Left lung (tissue), 10 donors: ENCODE measurements around the gene PRSS56. TPM values are rescaled to one million over a fixed set of nuclear protein-coding genes. Genes with fewer than 3 reads are reported as not detected.

ENCODE experiments used
- ATAC-seq: fragments of 200-7000 bp; cut with Tn5 transposase; one replicate; pipeline ENCODE4 v1.9.1; 2020; ENCODE audit warnings: moderate library complexity
- DNase-seq, 4 donors: peaks; one replicate each; pipeline ENCODE4 v3.0.0-alpha.2; 2013 to 2020
- H3K27ac ChIP-seq, 2 donors: fragments of 200-600 bp; sonication (generic) in 1 of 2; one replicate each; pipeline versions ENCODE4 v1.5.0 to v1.8.0; 2020 to 2021
- H3K27me3 ChIP-seq, 2 donors: fragments of 200-600 bp; sonication (generic) in 1 of 2; one replicate each; pipeline versions ENCODE4 v1.5.0 to v1.8.0; 2020 to 2021
- H3K36me3 ChIP-seq, 2 donors: fragments of 200-600 bp; sonication (generic) in 1 of 2; one replicate each; pipeline versions ENCODE4 v1.5.0 to v1.8.0; 2020 to 2021
- H3K4me1 ChIP-seq, 2 donors: fragments of 200-600 bp; one replicate each; pipeline ENCODE4 v1.8.0; 2021
- H3K4me3 ChIP-seq, 2 donors: fragments of 200-600 bp; sonication (generic) in 1 of 2; one replicate each; pipeline versions ENCODE4 v1.5.0 to v1.8.0; 2020 to 2021; ENCODE audit warnings: mild to moderate bottlenecking in 1 of 2
- H3K9me3 ChIP-seq, 2 donors: fragments of 200-600 bp; sonication (generic) in 1 of 2; one replicate each; pipeline versions ENCODE4 v1.5.0 to v1.8.0; 2020 to 2021
- intact Hi-C, 2 donors: fragments of 100-400 bp; cut with DNase I; formaldehyde crosslinking; loops; one replicate each; pipeline versions ENCODE4 v1.11.2 to v1.14.2; 2022
- polyA plus RNA-seq, 6 donors: library from polyadenylated mRNA; unstranded; fragments of 120-200 nt; gene quantifications; one replicate each; pipeline ENCODE4 v1.2.1, GENCODE V29; 2013; ENCODE audit not compliant: insufficient read length in 6 of 6
- total RNA-seq, 2 donors: library from RNA; stranded (reverse); fragmentation: NEBNext Ultra II Directional; extraction: Animal tissue kit (Norgen Biotek cat#: 25700); gene quantifications; one replicate each; pipeline ENCODE4 v1.2.1, GENCODE V29; 2021
- TF ChIP-seq, protein P1 (sequence below), 2 donors: fragments of 200-600 bp; sonication (generic) in 1 of 2; IDR thresholded peaks; one replicate each; pipeline versions ENCODE4 v1.5.0 to v1.8.0; 2021; ENCODE audit warnings: antibody characterized with exemption in 2 of 2
- donor health status: DM: no; HTN: yes; CAD: no.
- donor health status: DM: no; HTN: no; CAD: no.

The PRSS56 gene
- total and polyA plus RNA-seq, 8 donors = not detected

DNA sequence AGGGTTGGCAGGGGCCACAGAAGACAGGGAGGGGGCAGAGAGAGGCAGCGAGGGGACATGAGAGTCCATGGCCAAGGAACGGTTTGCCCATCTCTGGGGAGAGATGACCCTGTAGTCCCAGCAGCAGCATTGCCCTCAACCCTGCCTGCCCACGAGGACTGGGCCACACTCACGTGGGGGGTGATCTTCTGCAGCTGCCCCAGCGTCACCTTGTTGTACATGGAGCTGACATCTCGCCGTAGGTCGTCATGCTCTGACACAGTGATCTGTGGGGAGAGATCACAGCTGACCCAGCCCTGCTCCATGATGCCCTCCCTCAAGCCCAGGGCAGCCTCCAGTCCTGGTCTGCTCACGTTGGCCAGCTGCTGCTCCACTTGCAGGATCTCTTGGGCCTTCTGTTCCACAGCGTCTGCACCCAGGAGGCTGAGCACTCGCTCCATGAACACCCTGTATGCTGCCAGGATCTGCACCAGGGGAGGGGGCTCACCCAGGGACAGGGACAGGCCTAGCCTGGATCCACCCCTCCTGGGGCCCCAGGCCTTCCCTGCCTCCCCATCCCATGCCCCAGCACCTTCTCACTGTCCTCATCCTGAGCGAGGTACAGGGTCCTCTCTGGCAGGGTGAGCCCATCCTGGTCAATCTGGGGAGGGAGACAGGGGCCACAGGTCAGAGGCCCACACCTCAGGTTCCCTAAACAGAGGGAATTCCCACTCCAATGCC, 35.4 kb upstream of the PRSS56 start:
- ATAC-seq = no peak
- peaks cover 48 to 96% of the 10 kb centered on the region in 2 donors for H3K27me3 ChIP-seq
- TF ChIP-seq, protein P1, sequence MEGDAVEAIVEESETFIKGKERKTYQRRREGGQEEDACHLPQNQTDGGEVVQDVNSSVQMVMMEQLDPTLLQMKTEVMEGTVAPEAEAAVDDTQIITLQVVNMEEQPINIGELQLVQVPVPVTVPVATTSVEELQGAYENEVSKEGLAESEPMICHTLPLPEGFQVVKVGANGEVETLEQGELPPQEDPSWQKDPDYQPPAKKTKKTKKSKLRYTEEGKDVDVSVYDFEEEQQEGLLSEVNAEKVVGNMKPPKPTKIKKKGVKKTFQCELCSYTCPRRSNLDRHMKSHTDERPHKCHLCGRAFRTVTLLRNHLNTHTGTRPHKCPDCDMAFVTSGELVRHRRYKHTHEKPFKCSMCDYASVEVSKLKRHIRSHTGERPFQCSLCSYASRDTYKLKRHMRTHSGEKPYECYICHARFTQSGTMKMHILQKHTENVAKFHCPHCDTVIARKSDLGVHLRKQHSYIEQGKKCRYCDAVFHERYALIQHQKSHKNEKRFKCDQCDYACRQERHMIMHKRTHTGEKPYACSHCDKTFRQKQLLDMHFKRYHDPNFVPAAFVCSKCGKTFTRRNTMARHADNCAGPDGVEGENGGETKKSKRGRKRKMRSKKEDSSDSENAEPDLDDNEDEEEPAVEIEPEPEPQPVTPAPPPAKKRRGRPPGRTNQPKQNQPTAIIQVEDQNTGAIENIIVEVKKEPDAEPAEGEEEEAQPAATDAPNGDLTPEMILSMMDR (IDR thresholded peaks at IDR 0.05) = no peak
- intact Hi-C loops = no loop called here
- H3K4me1 ChIP-seq = peaks cover 0 to 22% of the 10 kb centered on the region in 2 donors
- H3K4me3 ChIP-seq = no peak overlapping the region
- no peaks in the 10 kb centered on the region for H3K9me3 ChIP-seq
- DNase-seq = no peak
- H3K36me3 ChIP-seq = no peaks in the 10 kb centered on the region
- H3K27ac ChIP-seq = no peak overlapping the region

DNA sequence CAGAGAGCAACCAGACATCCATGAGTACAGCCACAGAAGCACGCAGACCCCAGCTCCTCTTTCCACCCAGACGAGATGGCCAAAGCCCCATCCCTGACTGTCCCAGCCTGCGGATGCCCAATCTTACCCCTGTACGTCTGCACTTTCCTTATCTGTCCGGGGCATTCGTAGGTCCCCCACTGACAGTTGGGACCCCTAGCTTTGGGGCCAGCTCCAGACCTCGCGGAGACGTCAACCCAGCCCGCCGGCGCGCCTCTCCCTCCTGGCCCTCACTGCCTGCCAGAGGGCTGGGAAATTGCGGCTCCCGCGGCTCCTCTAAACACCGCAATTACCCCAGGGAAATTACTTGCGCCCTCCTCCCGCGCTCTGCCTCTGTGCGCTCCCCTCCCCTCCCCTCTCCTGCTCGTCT, 34.8 kb upstream of the PRSS56 start:
- no peak for ATAC-seq
- intact Hi-C loops = no loop called here
- peaks cover 48 to 100% of the 10 kb centered on the region in 2 donors for H3K27me3 ChIP-seq
- peaks cover 0 to 22% of the 10 kb centered on the region in 2 donors for H3K4me1 ChIP-seq
- H3K27ac ChIP-seq = no peak overlapping the region
- TF ChIP-seq, protein P1 (IDR thresholded peaks at IDR 0.05) = no peak
- no peak overlapping the region for H3K4me3 ChIP-seq
- H3K36me3 ChIP-seq = no peaks in the 10 kb centered on the region
- peak in 1 of 4 donors; percentile 45 for DNase-seq
- no peaks in the 10 kb centered on the region for H3K9me3 ChIP-seq

DNA sequence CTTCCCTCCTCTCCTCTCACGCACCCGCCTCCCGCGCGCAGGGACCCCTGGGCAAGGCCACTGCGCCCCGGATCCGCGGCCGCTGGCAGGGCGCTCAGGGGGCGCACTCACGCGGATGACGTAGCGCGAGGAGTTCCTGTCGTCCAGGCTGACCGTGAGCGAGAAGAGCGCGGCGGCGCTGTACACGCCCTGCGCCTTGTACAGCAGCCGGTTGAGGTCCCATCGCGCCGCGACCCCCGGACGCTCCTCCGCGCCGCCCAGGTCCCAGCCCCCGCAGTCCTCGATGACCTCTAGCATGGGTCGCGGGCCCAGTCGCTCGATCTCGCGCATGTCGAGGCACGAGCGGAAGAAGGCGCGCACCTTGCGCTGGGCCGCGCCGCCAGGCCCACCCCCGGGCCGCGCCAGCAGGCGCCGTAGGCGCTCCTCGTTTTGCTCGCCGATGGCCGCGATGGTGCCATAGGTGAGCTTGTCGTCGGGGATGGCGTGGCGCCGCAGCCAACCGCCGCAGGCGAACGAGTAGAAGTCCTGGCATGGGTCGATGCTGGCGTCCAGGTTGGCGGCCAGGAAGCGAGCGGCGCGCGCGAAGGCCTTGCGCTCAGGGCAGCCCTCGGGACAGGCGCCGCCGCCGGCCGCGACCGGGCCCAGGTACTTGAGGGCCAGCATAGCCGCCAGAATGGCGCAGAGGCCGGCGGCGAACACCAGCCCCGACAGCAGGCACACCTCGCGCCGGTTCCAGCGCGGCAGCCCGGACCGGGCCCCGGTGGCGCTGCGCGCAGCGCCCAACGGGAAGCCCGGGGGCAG, 34.2 kb upstream of the PRSS56 start:
- ATAC-seq = no peak
- Histone ChIP-seq H3K4me3 (no peak overlapping the region), H3K4me1 (peaks cover 0 to 22% of the 10 kb centered on the region in 2 donors), H3K27ac (no peak overlapping the region), H3K27me3 (peaks cover 48 to 100% of the 10 kb centered on the region in 2 donors), H3K9me3 (no peaks in the 10 kb centered on the region), H3K36me3 (no peaks in the 10 kb centered on the region)
- TF ChIP-seq, protein P1 (IDR thresholded peaks at IDR 0.05) = no peak
- peak in 1 of 4 donors; percentile 74 for DNase-seq
- intact Hi-C loops = no loop called here

DNA sequence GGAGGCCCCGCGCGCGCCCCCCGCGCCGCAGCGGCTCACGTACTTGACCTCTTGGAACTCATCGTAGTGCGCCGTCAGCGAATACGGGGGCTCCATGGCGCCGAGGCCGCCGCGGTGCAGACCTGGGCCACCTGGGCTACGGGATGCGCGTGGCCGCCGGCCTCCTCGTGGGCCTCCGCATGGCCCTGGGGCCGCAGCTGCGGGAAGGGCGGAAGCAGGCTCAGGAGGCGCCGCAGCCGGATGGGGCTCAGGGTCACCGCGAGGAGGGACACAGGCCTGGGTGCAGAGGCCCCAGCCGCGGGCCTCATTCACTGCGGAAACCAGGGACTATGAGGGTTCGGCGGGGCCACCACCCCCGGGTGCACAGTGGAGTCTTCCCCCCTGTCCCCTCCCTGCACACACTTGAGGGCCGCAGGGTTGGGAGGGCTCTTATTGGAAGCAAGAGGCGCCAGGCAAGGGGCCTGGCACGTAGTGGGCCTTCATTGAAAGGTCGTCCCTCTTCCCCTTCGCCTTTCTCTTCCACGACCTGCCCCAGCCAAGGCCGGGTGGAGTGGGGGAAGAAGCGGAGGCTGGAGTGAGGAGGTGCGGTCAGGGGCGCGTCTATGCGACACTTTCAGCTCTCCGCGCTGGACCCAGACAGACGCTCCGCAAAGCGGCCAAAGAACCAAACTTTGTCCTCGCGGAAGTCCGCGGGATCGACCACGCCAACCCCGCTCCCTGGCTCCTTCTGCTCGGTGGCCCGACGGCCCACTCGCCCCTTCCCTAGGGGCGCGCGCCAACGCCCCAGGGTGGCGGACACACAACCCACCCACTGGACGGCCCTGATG, 33.4 kb upstream of the PRSS56 start:
- H3K9me3 ChIP-seq = no peaks in the 10 kb centered on the region
- H3K4me3 ChIP-seq = no peak overlapping the region
- ATAC-seq (no peak), DNase-seq (peak in 1 of 4 donors; percentile 59)
- intact Hi-C loops = no loop called here
- TF ChIP-seq, protein P1 (IDR thresholded peaks at IDR 0.05) = no peak
- no peaks in the 10 kb centered on the region for H3K36me3 ChIP-seq
- H3K4me1 ChIP-seq = peaks cover 0 to 22% of the 10 kb centered on the region in 2 donors
- peaks cover 48 to 99% of the 10 kb centered on the region in 2 donors for H3K27me3 ChIP-seq
- no peak overlapping the region for H3K27ac ChIP-seq
